HuH-7.5 (cell line): ENCODE data around the gene IBA57.

Experiments
- DNase-seq: peaks from one replicate; pipeline ENCODE4 v3.0.0; 2011; ENCODE audit warnings: low spot score

Gene IBA57

DNA sequence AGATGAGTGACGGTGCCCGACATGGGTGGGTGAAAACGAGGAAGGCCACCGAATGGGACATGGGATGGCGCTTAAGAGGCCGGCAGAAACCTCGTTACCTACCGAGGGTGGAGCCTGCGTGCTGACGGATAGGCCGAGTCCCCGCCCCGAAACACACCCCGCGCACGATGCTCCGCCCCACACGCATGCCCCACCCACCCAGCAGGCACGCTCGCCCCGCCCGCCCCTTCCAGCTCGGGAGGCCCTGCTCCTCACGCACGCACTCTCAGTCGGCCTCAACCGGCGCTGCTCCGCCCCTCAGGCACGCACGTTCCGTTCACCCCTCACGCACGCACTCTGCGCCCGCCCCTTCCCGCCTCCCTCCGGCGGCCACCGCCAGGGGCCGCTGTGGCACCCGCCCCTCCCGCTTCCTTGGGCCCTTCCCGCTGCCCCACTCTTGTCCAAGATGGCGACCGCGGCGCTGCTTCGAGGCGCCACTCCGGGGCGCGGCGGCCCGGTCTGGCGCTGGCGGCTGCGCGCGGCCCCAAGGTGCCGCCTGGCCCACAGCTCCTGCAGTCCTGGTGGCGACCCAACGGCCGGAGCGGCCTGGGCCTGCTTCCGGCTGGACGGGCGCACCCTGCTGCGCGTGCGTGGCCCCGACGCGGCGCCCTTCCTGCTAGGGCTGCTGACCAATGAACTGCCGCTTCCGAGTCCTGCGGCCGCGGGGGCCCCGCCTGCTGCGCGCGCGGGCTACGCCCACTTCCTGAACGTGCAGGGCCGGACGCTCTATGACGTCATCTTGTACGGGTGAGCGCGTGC is at the start of gene IBA57:
Gene IBA57, plus strand, starts transcription at position 433 of the 798 bp plus-strand sequence. Its CDS starts 13 bp downstream, at position 446.
- peak; percentile 99 for DNase-seq

- DNase-seq: no peak
Measured at GRCh38 chr1:228117335-228117734, 48.3 kb upstream of the IBA57 start.

GRCh38 chr1:228118040-228118439 is 47.6 kb upstream of the IBA57 start:
- DNase-seq: no peak

GRCh38 chr1:228120351-228120750 is 45.3 kb upstream of the IBA57 start:
- no peak for DNase-seq

DNA sequence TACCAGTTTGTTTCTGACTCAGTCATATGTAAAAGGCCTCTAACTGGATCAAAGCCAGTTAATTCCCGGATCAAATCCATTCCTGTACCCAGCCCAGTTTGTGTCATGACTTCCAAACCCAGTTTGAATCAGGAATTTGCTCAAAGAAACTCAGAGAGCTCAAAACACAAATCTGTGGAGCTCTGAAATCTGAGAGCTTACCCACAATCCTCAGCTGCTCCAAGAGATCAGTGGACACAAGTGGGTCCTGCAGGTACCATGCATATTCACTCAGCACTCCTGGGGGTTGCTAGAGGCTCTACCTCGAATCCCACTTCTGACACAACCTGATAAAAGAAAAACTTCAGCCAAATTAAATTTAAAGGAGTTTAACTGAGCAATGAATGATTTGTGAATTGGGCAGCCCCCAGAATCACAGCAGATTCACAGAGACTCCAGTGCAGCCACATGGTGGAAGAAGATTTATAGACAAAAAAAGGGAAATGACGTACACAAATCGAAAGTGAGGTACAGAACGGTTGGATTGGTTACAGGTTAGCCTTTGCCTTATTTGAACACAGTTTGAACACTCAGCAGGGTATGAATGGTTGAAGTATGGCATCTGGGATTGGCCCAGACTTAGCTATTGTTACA is 44.6 kb upstream of the IBA57 start:
- DNase-seq: no peak

DNA sequence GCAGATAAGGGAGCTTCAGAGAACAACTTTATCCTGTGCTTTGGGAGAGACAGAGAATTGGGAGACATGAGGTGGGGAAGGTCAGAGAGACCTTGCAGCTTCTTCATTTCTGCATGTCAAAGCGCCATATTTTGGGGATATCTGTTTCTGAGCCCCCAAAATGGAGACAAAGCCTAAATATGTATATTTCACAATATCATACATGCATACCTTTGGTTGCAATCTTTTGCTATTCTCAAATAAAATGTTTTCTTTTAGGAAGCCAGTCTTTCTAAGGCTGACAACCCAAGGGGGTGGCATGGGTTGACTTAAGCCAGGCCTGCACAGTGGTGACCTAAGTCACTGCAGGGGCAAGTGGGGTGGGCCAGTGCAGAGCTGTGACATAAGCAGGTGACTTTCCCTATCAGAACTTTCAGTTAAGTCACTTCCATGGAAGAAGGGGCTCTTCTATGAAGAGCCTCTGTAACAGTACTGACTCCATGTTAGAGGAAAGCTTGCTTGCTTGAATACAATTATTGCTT is 42.6 kb upstream of the IBA57 start:
- no peak for DNase-seq

DNA sequence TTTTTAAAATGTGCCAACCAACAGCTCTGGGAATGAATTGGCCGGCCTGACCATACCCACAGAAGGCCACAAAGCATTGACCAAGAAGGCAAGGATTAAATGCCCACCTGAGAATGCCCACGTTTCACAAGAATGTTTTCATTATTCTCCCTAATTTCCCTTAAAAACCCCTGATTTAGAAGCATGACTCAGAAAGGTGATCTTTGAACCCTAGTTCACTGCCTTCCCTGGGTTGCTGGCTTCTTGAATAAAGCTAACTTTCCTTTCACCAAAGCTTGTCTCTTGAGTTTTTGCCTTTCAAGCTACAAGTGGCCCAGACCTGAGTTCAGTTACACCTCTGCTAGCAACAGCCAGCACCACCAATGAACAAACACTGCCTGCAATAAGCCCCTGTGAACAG is 42.1 kb upstream of the IBA57 start:
- no peak for DNase-seq

GRCh38 chr1:228125185-228125584 is 40.4 kb upstream of the IBA57 start:
- no peak for DNase-seq

DNA sequence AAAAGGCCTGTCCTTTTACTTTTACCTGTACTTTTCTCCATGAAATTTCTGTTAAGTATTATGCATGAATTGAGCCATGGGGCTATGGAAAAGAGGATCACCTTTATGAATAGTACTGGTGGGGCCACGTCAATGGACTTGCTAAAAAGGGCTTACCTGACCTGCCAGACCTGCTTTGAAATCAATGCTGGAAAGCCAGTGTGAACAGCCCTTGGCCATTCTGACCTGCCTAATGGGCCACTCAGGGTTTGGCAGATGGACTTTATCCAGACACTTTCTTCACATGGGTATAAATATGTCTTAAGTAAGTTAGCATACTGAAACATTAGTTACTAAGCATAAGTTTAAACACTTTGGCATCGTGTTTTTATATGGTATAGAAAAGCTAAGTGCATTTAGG is 33.8 kb upstream of the IBA57 start:
- DNase-seq: no peak

DNA sequence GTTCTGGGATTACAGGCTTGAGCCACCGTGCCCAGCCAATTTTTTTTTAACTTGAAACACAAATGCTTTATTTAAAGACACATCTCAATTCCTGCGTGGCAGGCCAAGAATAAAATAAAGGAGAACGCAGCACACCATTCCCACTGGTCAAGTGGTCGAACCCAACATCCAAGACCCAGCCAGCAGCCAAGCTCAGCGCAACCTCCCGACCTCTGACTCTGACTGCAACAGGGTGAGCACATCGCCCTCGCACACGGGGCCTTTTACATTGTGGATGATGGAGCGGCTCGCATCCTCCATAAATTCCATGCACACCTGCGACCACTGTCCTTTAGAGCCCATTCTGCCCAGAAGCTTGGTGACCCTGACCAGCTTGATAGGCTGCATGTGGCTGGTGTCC is 31.0 kb upstream of the IBA57 start:
- no peak for DNase-seq

GRCh38 chr1:228136901-228137300 is 28.7 kb upstream of the IBA57 start:
- no peak for DNase-seq

GRCh38 chr1:228139406-228139930 is 26.1 kb upstream of the IBA57 start:
- no peak for DNase-seq

DNA sequence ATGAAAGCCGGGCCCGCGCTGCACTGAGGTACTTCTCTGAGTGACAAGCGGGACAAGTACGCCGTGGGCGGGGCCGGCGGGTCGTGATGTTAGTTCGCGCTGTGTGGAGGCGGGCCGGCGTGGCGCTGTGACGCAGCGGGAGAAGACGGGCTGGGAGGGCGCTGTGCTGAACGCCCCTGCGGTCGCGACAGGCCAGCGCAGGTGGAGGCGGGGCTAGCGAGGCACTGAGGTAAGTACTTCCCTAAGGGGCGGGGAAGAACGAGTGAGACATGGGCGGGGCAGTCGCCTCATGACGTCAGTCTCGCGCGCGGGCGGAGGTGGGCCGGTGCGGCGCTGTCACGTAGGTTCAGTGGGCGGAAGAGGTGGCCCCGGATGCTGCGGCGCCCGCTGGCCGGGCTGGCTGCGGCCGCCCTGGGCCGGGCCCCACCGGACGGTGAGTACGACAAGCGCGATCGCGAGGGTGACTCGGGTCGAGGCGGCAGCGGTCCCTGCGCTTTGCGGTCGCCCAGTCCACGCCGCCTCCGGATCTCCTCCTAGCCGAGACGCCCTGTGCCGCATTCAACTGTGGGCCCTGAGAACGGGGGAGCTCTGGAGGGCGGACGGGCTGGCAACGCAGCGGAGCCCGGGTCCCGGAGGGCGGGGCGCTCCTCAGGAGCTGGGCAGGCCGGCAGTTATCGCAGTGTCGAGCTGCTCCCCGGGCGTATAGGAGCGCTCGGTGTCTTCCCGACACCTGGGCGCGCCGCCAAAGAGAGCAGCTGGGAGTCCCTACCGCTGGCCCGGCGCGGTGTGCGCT is 25.5 kb upstream of the IBA57 start, which contains the start of gene GUK1:
Gene GUK1, plus strand, starts transcription at position 349 of the 793 bp plus-strand sequence. Its CDS starts 24 bp downstream, at position 373.
- DNase-seq: peak; percentile 94

DNA sequence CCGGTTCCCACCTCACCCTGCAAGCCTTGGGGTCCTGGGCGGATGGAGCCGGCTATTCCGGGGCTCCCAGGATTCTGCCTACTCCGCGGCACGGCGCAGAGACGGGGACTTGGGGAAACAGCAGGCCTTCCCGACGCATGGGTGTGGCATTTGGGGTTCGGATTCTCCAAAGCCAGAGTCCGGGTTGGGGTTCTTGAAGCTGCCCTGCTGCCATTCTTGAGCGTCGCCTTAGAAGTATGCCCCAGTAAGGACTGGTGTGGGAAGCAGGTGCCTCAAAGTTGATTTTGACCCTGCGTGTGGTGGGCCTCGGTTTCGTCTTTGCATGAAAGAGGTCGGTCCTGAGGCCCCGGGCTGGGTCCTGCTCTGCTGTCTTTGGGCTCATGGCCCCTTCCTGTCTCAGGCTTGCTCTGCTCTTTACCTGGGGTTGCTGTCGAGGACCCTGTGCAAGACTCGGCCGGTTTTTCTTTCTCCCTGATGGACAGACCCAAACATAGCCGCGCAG is 24.8 kb upstream of the IBA57 start:
- DNase-seq: peak; percentile 23

DNA sequence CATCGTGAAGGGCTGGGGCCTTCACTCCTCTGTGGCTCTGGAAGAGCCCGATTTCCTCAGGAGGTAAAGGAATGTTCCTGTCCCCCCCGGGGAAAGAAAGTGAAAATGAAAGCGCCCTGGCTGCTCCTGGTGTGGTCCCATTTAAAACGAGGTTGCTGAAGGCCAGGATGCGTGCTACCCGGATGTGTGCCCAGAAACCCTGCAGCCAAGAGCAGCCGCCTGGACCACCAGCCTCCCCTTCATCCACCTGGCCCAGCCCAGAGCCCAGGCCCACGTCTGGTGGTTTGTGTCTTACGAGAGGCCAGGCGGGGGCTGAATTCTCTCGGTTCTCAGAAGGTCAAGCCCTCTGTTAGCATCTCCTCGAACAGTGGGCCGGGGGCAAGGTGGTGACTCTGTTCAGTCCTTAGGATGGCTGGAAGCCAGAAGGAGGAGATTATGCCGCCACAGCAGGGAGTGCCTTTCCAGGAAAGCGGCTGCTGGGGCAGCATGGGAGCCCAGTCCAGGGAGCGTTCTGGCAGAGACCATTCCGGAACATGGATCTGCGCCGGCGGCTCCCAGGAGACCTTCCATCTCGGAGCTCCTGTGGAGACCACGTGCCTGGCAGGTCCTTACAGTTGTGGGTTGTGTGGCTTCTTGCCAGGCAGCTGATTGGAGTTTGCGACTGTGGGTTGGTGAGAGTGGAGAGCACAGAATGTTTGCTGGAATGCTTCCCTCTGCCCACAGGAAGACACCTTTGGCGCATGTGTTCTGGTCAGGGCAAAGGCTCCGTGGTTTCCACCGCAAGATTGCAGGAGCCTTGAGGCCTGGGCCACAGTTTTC is 24.2 kb upstream of the IBA57 start:
- DNase-seq: peak; percentile 7

DNA sequence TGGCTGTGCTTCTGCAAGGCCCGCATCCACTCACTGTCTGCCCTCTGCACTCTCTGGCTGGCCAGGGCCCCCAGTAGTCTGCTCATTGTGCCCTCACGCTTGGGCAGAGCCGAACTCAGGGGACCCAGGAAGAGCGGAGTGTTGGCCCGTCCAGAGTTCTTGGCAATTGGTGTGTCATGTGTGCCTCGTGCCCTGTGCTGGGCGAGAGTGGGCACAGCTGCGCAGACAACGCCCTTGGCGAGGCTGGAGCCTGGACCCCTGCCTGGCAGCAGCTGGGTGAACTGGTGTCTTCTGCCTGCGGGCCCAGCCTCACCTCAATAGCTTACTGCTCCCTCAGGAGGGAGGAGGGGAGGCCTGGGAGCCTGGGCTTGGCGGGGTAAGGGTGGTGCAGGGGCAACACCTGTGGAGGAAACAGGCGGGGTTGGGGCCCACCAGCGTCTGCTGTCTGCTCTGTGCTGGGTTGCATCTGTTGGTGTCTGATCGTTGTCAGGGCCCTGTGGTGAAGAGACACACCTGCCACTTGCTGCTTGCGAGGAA is 23.4 kb upstream of the IBA57 start:
- DNase-seq: peak; percentile 3

DNA sequence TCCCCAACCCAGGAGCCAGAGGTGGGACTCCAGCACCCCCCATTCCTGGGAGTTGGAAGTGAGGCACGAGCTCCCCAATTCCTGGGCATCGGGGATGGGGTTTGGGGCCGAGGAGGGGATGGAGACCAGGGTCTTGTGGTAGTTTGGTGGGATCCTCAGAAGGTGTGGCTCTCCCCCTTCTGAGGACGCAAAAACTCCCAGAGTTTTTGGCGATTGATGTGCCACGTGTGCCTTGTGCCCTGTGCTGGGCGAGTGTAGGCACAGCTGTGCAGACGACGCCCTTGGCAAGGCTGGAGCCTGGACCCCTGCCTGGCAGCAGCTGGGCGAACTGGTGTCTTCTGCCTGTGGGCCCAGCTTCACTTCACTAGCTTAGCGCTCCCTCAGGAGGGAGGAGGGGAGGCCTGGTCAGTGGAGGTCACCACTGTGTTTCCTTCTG is 22.9 kb upstream of the IBA57 start:
- no peak for DNase-seq

DNA sequence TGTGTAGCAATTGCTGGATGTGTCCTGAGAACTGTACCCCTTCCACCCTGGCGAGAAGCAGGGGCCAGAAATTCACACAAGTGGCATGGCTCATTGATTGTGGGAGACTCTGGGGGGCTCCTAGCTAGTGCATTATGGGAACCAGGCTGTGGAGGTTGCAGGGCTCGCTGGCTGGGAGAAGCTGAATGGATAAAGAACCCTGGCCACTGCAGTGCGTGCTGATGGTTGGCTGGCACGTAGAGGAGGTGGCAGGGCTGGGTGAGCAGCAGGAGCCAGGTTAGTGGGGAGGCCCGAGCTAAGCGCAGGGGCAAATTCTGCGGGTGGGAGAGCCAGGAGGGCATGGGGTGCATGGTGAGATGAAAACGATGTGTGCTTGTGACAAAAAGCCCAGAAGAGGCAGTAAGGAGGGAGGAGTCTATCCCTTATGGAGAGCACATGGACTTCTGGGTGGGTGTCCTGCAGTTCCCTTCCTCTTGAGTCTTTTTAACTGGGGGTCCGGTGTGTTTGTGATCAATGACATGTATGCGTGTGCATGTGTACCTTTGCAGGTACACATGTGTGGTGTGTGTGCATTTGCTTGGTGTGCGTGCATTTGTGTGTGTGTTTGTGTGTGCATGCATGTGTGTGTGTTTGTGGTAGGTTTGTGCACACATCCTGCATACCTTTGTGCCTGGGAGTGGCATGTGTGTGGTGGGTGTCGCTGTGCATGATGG is 22.0 kb upstream of the IBA57 start:
- peak; percentile 16 for DNase-seq

GRCh38 chr1:228144193-228144992 is 21.2 kb upstream of the IBA57 start:
- peak; percentile 13 for DNase-seq
